Measurements from ENCODE around the gene OPRM1. TPM values are rescaled to one million over a fixed set of nuclear protein-coding genes. Genes with fewer than 3 reads are reported as not detected.

The OPRM1 gene
- total RNA-seq, 4 donors from 2014 or later, result not detected

GRCh38 chr6:154258064-154258757 lies 219.2 kb downstream of the OPRM1 start:
- no peaks in the 10 kb centered on the region for H3K4me1 ChIP-seq
- WGBS, 2 donors, result 84% methylated on average over 4 of the region's 4 CpGs
- H3K27ac ChIP-seq, result no peak overlapping the region
- peaks cover 0 to 15% (median 5%) of the 10 kb centered on the region in 4 donors for H3K9me3 ChIP-seq
- no peak for TF ChIP-seq EP300 (IDR thresholded peaks at IDR 0.05)
- TF ChIP-seq POLR2A (IDR thresholded peaks at IDR 0.05), result no peak
- no peaks in the 10 kb centered on the region for H3K36me3 ChIP-seq
- DNase-seq (ENCODE audit: low spot score in 2 of 2), result no peak
- no peaks in the 10 kb centered on the region for H3K27me3 ChIP-seq
- H3K4me3 ChIP-seq, result no peak overlapping the region

- 74 to 84% methylated on average over 7 of the region's 7 CpGs for WGBS, 2 donors
- Histone ChIP-seq H3K27ac (no peak overlapping the region), H3K9me3 (no peaks in the 10 kb centered on the region), H3K27me3 (no peaks in the 10 kb centered on the region), H3K4me1 (no peaks in the 10 kb centered on the region), H3K4me3 (no peak overlapping the region), H3K36me3 (no peaks in the 10 kb centered on the region)
- no peak for DNase-seq (ENCODE audit: low spot score in 2 of 2)
- TF ChIP-seq EP300 (IDR thresholded peaks at IDR 0.05) (no peak), POLR2A (IDR thresholded peaks at IDR 0.05) (no peak)
Observed at GRCh38 chr6:154261688-154262397, 222.8 kb downstream of the OPRM1 start.

- Histone ChIP-seq H3K27me3 (no peaks in the 10 kb centered on the region), H3K4me3 (no peak overlapping the region), H3K27ac (no peak overlapping the region), H3K36me3 (no peaks in the 10 kb centered on the region), H3K4me1 (no peaks in the 10 kb centered on the region), H3K9me3 (no peaks in the 10 kb centered on the region)
- DNase-seq (ENCODE audit: low spot score in 2 of 2), result no peak
- TF ChIP-seq POLR2A (IDR thresholded peaks at IDR 0.05) (no peak), EP300 (IDR thresholded peaks at IDR 0.05) (no peak), CTCF (IDR thresholded peaks at IDR 0.05) (no peak)
Observed at GRCh38 chr6:154266560-154267099, 227.6 kb downstream of the OPRM1 start.

GRCh38 chr6:154267508-154268106 lies 228.6 kb downstream of the OPRM1 start:
- DNase-seq (ENCODE audit: low spot score in 2 of 2), result no peak
- Histone ChIP-seq H3K4me1 (no peaks in the 10 kb centered on the region), H3K36me3 (no peaks in the 10 kb centered on the region), H3K27me3 (no peaks in the 10 kb centered on the region), H3K27ac (no peak overlapping the region), H3K9me3 (no peaks in the 10 kb centered on the region), H3K4me3 (no peak overlapping the region)
- no peak for TF ChIP-seq CTCF (IDR thresholded peaks at IDR 0.05)
- no peak for TF ChIP-seq EP300 (IDR thresholded peaks at IDR 0.05)
- no peak for TF ChIP-seq POLR2A (IDR thresholded peaks at IDR 0.05)
- 83 to 90% methylated on average over 2 to 3 of the region's 3 CpGs for WGBS, 2 donors

GRCh38 chr6:154268486-154268885 lies 229.4 kb downstream of the OPRM1 start:
- Histone ChIP-seq H3K27ac (no peak overlapping the region), H3K4me1 (no peaks in the 10 kb centered on the region), H3K27me3 (no peaks in the 10 kb centered on the region), H3K9me3 (no peaks in the 10 kb centered on the region), H3K4me3 (no peak overlapping the region), H3K36me3 (no peaks in the 10 kb centered on the region)
- WGBS, 2 donors, result 90 to 93% methylated on average over 3 of the region's 3 CpGs
- no peak for TF ChIP-seq CTCF (IDR thresholded peaks at IDR 0.05)
- TF ChIP-seq POLR2A (IDR thresholded peaks at IDR 0.05), result no peak
- DNase-seq (ENCODE audit: low spot score in 2 of 2), result no peak

- H3K36me3 ChIP-seq, result no peaks in the 10 kb centered on the region
- no peak overlapping the region for H3K4me3 ChIP-seq
- H3K4me1 ChIP-seq, result peaks cover 0 to 16% (median 0%) of the 10 kb centered on the region in 4 donors
- H3K9me3 ChIP-seq, result no peaks in the 10 kb centered on the region
- H3K27me3 ChIP-seq, result no peaks in the 10 kb centered on the region
- 88 to 91% methylated on average over 2 of the region's 2 CpGs for WGBS, 2 donors
- DNase-seq (ENCODE audit: low spot score in 2 of 2), result no peak
- TF ChIP-seq CTCF (IDR thresholded peaks at IDR 0.05) (no peak), POLR2A (IDR thresholded peaks at IDR 0.05) (no peak), EP300 (IDR thresholded peaks at IDR 0.05) (no peak)
- no peak overlapping the region for H3K27ac ChIP-seq
Observed at GRCh38 chr6:154274168-154274567, 235.1 kb downstream of the OPRM1 start.
